GM10266 (cell line): ENCODE results near the gene MPHOSPH9.
"Not testable (repeated sequence)": the region's sequence is repeated elsewhere in the genome, so short reads cannot be mapped to it uniquely, and the experiment has no call there.

Experiments
- DNase-seq: peaks from one replicate; pipeline ENCODE4 v3.0.0; 2012; ENCODE audit errors: extremely low spot score
- TF ChIP-seq, protein P1 (sequence below): IDR thresholded peaks from 2 replicates; pipeline ENCODE4 v1.5.1; 2012; ENCODE audit warnings: mild to moderate bottlenecking, low read depth; ENCODE audit not compliant: control insufficient read depth, insufficient read depth; ENCODE audit errors: missing control alignments

MPHOSPH9 gene

DNA sequence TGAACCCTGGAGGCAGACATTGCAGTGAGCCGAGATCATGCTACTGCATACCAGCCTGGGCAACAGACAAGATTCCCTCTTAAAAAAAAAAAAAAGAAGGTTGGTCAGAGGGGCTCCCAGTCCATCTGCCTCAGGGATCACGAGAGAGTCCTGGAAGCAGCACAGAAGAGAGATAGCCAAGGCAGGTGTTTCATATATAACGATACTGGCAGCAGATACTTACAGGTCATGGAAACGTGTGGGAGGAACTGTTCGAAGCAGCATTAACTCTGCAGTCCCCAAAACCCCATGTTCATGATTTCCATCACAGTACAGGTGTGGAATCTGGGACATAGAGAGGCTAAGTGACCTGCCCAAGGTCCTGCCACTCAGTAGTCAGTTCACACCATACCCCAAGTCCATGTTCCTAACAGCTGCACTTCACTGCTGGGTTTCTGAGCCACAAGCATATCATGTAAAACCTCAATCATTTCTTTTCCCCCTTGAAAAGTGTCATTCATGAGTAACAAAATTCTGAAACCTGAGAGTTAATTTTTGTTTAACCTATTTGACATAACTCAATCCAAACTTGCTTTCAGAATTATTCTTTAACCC, 22.0 kb upstream of the MPHOSPH9 start:
- TF ChIP-seq, protein P1, sequence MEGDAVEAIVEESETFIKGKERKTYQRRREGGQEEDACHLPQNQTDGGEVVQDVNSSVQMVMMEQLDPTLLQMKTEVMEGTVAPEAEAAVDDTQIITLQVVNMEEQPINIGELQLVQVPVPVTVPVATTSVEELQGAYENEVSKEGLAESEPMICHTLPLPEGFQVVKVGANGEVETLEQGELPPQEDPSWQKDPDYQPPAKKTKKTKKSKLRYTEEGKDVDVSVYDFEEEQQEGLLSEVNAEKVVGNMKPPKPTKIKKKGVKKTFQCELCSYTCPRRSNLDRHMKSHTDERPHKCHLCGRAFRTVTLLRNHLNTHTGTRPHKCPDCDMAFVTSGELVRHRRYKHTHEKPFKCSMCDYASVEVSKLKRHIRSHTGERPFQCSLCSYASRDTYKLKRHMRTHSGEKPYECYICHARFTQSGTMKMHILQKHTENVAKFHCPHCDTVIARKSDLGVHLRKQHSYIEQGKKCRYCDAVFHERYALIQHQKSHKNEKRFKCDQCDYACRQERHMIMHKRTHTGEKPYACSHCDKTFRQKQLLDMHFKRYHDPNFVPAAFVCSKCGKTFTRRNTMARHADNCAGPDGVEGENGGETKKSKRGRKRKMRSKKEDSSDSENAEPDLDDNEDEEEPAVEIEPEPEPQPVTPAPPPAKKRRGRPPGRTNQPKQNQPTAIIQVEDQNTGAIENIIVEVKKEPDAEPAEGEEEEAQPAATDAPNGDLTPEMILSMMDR = no peak
- DNase-seq = no peak

DNA sequence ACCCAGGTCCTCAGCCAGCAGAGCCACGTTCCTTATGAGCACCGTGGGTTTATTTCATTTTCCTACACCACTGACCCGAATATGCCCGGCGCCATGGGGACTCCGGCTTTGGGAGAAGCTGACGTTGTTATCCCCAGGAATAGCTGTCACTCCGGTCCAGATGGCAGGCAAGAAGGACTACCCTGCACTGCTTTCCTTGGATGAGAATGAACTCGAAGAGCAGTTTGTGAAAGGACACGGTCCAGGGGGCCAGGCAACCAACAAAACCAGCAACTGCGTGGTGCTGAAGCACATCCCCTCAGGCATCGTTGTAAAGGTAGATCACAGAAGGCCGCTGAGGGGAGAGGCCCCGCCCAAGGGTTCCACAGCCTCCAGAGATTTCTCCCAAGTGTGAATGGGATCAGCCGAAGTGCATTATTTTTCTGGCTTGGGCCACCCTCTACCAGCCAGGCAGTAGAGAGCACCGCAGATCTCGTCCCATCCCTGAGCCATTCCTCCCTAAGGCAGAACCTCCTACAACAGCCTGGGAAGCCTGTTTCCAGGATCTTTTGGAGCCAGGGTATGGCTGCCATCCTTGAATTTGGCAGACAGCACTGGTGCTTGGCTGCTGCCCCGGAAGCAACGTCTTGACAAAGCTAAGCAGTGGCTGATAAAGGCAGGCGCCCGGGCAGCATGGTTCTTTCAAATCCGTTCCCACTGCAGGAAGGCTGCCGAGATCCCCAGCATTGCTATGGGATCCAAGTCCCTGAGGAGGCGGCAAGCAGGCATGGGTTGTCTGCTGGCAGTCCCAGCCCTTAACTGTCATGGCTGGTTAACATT, 20.9 kb upstream of the MPHOSPH9 start:
- DNase-seq = no peak
- TF ChIP-seq, protein P1 = no peak

DNA sequence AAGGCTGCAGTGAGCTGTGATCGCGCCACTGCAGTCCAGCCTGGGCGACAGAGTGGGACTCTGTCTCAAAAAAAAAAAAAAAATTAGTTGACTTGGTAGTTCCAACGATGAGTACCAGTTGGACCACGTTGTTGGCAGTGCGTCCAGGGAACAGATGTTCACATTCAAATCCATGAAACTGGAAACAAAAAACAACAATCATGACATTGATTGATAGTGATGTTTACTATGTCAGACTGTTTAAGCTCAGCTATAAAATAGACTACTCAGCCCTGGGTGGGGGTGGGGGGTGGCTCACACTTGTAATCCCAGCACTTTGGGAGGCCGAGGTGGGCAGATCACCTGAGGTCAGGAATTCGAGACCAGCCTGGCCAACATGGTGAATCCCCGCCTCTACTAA, 19.4 kb upstream of the MPHOSPH9 start:
- DNase-seq = not testable (repeated sequence)

DNA sequence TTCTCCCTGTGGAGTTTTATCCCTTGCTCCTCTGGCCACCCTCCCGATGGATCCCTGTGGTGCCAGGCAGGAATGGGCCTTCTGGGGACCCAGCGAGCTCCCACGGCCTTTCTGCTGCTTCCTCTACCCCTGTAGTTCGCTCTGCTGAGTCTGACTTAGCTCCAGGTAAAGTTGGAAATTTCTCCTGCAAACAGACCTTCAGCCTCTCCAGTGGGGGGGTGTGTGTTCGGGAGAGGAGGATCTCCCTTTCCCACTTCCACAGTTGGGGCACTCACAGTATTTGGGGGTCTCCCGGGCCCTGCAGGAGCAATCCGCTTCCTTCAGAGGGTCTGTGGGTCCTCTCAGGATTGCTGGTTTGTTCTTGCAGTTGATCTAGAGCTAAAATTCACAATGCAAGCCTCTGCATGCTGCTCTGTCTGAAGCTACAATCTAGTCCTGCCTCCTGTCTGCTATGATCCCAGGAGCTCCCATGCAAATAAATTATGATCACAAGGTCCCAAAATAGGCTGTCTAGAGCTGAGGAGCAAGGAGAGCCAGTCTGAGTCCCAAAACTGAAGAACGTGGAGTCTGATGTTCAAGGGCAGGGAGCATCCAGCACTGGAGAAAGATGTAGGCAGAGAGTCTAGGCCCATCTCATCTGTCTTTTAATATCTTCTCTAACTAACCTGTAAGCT, 18.6 kb upstream of the MPHOSPH9 start:
- TF ChIP-seq, protein P1 = no peak
- DNase-seq = no peak

DNA sequence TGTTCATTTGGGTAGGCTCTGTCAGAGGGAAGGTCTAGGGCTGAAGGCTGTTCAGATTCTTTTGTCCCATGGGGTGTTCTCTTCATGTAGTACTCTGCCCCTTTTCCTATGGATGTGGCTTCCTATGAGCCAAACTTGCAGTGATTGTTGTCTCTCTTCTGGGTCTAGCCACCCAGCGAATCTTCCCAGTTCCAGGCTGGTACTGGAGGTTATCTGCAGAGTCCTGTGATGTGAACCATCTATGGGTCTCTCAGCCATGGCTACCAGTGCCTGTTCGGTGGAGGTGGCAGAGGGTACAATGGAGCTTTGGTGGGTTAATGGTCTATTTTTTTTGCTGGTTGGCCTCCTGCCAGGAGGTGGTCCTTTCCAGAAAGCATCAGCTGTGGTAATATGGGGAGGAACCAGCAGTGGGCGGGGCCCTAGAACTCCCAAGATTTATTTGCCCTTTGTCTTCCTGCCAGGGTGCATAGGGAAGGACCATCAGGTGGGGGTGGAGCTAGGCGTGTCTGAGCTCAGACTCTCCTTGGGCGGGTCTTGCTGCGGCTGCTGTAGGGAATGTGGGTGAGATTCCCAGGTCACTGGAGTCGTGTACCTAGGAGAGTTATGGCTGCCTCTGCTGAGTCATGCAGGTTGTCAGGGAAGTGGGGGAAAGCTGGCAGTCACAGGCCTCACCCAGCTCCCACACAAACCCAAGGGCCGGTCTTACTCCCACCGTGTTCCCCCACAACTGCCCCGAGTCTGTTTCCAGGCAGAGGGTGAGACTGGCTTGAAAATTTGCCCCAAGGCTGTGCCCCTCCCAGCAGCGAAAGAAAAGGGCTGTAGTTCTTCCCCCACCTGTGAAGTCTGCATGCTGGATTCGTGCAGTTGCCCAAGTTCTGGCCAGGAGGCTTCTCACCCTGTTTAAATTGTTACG, 17.8 kb upstream of the MPHOSPH9 start:
- TF ChIP-seq, protein P1 = no peak
- DNase-seq = no peak

DNA sequence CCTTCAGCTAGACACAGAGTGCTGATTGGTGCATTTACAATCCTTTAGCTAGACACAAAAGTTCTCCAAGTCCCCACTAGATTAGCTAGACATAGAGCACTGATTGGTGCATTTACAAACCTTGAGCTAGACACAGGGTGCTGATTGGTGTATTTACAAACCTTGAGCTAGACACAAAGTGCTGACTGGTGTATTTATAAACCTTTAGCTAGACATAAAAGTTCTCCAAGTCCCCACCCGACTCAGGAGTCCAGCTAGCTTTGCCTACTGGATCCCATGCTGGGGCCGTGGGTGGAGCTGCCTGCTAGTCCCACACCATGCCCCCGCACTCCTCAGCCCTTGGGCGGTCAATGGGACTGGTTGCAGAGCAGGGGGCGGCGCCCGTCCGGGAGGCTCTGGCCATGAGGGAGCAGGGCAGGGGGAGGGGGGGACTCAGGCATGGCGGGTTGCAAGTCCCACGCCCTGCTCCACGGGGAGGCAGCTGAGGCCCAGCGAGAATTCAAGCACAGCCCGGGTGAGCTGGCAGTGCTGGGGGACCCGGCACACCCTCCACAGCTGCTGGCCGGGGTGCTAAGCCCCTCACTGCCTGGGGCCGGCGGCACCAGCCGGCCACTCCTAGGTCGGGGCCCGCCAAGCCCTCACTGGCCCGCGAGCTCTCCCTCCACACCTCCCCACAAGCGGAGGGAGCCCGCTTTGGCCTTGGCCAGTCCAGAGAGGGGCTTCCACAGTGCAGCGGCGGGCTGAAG, 16.2 kb upstream of the MPHOSPH9 start:
- not testable (repeated sequence) for DNase-seq

DNA sequence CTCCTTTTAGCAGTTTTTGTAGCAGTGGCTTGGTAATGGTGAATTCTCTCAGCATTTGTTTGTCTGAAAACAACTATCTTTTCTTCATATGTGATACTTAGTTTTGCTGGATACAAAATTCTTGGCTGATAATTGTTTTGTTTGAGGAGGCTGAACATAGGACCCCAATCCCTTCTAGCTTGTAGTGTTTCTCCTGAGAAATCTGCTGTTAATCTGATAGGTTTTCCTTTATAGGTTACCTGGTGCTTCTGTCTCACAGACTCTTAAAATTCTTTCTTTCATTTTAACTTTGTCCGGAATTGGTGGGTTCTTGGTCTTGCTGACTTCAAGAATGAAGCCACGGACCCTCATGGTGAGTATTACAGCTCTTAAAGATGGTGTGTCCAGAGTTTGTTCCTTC, 15.2 kb upstream of the MPHOSPH9 start:
- DNase-seq = not testable (repeated sequence)

DNA sequence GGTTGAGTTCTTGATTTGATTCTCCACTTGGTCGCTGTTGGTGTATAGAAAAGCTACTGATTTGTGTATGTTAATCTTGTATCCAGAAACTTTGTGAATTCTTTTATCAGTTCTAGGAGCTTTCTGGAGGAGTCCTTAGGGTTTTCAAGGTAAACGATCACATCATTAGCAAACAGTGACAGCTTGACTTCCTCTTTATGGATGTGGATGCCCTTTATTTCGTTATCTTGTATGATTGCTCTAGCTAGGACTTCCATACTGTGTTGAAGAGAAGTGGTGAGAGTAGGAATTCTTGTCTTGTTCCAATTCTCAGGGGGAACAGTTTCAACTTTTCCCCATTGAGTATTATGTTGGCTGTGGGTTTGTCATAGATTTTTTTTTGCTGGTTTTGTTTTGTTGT, 12.7 kb upstream of the MPHOSPH9 start:
- no peak for DNase-seq
- TF ChIP-seq, protein P1 = no peak
